ENCODE data around the gene LRRC59.
"Not testable (repeated sequence)": the region's sequence is repeated elsewhere in the genome, so short reads cannot be mapped to it uniquely, and the experiment has no call there.

The LRRC59 gene

DNA sequence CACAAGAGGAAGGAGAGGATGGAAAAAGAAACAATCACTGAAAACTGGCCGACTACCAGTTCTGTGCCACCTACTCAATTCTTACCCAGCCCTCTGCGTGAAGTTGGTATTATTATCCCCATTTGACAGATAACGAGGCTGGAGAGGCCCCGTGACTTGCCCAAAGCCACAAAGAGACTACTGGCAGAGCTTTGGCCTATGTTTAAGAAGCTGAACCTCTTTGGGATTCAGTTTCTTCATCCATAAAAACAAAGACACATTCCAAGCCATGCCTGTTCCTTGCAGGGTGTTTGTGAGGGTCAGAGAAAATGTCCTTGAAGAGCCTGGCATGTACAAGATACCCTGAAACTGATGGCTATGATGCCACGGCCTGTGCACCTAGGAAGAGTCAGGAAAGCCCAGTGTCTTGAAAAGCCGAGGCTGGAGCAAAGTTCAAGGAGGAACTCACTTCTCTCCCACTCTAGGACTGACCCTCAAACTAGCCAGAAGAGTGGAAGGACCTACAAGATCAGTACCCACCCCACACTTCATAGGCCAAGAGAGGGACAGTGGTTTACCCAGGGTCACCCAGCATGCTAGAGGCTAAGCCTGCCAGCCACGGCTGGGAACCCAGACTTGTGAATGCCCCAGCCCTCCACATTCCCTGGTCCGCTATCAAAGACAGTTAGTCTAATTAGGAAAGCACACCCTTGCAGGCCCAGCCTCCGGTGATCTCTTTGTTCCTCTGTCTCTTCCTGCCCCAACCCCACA, 27.1 kb upstream of the LRRC59 start:
- no peak for DNase-seq

DNA sequence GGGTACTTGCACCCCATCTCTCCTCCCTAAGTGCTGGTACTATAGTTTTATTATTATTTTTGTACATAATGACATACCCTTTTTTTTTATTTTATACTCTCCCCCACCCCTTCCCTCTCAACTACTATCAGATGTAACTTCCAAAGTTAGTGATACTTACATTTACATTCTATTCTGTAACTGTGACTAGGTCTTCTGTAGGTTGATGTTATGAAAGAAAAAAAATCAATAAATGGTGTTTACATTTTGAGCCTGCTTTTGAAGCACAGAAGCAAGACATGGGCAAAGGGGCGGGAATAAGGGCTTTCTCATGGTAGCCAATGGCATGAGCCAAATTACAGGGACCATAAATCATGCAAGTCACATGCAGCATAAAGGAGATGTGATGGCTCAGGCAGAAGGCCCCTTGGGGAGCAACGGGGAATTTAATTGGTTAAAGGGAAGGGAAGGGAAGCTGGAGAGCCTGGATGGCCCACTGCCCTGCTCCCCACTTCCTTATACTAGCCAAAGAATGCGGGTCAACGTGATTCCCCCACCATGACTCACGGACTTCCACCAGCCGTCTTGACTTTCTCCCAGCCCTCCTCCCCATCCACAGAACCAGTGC, 26.3 kb upstream of the LRRC59 start:
- DNase-seq: no peak

DNA sequence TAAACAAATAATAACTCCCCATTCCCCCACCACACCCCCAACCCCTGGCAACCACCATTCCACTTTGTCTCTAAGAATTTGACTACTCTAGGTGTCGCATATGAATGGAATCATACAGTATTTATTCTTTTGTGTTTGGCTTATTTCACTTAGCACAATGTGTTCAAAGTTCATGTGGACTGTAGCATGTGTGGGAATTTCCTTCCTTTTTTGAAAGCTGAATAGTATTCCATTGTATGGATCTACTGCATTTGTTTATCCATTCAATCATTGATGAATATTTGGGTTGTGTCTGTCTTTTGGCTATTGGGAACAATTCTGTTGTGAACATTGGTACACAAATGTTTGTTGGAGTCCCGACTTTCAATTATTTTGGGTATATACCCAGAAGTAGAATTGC, 25.4 kb upstream of the LRRC59 start:
- DNase-seq: no peak

DNA sequence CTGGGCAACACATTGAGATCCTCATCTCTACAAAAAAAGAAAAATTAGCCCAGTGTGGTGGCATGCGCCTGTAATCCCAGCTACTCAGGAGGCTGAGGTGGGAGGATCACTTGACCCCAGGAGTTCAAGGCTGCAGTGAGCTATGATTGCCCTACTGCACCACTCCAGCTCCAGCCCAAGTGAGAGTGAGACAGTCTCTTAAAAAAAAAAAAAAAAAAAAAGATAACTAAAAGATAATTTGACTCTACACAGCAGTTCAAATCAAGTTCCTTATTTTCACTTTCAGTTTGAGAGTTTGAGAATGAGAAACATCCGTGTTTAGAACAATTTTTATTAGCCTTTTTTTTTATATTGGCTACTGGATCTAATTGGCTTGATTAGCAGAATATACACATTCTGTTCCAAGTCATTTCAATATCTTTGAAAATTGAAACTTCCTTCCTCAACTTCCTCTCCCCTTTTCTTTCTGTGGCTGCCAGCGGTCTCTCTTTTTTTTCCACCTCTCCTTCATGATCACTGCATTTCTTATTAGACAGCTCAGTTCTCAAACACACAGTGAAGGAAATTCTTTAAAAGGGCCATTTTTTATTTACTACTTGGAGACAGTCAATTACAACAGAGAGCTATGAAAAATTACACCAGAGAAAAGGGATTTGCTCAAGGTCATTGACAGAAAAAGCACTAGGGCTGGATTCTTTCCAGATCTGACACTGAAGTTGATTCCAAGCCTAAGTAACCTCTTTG, 24.2 kb upstream of the LRRC59 start:
- no peak for DNase-seq

DNA sequence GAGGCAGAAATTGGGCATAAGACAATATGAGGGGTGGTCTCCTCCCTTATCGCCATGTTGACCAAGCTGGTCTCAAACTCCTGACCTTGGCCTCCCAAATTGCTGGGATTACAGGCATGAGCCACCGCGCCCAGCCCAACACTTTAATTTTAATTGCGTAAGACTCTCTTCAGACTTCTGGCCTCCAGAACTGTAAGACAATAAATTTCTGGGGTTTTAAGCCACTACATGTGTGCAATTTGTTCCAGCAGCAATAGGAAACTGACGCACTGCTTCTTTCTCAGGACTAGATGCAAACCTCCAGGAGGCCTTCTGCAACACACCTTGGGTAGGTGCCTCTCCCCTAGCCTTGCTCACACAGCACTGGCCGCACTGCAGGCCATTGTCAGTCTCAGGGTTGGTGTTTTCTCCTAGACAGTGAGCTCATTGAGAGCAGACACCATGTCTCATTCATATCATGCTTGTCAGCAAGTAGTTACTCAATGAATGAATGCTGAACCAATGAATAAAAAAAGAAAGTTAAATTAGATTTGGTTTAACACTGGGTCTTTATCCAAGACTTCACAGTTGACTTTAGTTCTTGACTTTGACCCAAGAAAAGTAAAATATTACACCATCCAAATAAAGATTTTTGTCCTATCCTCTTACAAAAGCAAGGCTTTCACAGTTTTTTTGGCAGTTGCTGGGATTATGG, 23.2 kb upstream of the LRRC59 start:
- no peak for DNase-seq

DNA sequence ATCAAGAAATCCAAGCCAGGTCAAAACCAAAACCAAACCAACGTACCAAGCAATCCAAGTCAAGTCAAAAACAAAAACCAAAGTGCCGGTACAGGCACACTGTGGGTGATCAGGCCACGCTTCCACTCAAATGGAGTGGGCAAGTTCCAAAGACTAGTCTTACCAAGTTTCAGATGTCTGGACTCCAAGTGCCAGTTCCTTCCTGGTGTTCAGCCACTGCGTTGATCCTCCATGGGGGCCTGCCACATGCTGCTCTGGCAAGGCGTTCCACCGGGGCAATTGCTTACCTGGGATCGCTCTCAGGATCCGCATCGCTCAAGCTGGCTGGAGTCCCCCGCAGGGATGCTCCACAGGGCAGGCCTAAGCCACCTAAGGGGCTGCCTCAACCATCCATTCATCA, 22.3 kb upstream of the LRRC59 start:
- not testable (repeated sequence) for DNase-seq

DNA sequence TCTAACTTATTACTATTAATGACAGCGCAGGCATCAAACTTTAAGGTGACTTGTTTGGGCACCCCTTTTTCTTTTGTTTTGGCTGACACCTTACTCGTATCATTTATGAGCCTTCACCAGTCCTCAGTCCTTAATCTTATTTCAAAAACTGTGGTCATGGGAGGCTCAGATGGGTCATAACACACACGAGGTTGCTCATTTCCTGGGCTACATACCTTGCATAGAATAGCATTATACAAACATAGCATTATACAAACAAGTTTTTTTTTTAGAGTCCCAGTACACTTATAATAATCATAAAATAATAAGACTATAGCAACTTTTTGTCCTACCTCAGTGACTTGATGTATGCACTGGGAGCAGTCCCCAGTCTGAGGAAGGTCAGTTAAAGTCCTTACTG, 17.5 kb upstream of the LRRC59 start:
- no peak for DNase-seq

DNA sequence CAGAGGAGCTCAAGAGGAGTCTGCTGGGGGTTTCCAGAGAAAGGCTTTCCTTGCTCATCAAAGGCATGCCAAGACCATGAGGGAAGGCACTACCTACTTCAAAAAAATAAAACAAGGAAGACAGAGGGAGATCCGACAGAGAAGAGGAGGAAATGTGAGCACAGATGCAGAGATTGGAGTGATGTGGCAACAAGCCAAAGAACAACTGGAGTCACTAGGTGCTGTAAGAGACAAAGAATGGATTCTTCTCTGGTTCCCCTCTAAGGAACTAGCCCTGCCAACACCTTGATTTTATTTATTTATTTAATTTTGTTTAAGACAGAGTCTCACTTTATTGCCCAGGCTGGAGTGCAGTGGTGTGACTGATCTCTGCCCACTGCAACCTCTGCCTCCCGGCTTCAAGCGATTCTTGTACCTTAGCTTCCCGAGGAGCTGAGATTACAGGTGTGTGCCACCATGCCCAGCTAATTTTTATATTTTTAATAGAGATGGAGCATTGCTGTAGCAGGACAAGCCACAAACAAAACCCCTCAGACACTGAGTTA, 14.9 kb upstream of the LRRC59 start:
- DNase-seq: no peak

DNA sequence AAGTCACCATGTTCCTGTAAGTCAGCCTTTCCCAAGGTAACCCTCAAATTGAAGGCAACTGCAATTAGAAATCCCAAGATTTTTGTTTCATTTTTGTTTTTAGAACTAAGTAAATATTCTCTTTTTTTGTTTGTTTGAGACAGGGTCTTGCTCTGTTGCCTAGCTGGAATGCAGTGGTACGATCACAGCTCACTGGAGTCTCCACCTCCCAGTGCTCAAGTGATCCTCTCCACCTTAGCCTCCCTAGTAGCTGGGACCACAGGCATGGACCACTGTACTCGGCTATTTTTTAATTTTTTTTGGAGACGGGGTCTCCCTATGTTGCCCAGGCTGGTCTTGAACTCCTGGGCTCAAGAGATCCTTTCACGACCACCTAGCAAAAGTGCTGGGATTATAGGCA, 10.6 kb upstream of the LRRC59 start:
- no peak for DNase-seq

DNA sequence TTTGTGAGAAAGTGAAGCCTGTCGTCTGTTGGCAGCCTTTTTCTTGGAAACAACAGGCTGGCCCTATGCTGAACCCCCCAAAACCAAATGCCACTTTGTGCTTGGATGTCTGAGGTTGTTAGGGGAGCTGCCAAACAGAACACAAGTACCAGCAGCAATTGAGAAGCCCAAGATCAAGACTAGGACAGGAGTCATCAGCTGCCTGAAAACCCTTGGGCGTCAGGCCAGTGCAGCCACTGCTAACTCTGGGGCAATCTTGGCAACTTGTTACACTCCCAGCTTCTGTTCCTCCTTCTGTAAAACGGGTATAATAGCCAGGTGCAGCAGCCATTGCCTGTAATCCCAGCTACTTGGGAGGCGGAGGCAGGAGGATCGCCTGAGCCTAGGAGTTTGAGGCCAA, 9.3 kb upstream of the LRRC59 start:
- no peak for DNase-seq

DNA sequence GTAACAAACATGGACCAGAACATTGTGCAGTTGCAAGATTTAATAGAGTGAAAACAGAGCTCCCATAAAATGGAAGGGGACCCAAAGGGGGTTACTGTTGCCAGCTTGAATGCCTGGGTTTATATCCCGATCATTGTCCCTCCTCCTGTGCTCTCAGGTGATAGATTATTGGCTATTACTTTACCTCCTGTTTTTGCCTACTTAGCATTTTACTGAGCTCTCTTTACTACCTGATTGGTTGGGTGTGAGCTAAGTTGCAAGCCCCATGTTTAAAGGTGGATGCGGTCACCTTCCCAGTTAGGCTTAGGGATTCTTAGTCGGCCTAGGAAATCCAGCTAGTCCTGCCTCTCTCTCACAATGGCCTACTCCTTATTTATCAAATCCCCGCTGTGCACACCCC, 8.0 kb upstream of the LRRC59 start:
- DNase-seq: not testable (repeated sequence)

DNA sequence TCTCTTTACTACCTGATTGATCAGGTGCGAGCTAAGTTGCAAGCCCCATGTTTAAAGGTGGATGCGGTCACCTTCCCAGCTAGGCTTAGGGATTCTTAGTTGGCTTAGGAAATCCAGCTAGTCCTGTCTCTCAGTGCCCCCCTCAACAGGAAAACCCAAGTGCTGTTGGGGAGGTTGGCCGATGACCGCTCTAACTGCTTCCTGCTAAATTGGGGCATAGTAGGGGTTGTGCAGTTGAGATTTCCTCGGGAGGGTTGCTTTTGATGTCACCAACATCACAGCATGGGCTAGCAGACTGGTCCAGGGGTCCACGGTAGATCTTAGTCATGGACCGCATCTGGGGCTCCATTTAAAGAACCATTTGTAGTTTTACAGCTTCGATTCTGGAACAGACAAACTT, 2.3 kb upstream of the LRRC59 start:
- not testable (repeated sequence) for DNase-seq

DNA sequence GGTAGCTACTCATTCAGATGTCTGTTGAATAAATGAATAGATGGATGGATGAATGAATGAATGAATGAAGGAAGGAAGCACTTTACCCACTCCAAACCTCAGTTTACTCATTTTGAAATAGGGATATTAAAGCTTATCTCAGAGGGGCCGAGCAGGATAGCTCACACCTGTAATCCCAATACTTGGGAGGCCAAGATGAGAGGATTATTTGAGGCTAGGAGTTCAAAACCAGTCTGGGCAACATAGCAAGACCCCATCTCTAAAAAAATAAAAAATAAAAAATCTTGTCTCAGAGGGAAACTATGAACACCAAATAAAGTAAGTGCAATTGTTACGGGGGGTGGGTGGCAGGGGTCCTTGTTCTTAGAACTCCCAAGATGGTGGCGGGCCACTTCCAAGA, 1.3 kb upstream of the LRRC59 start:
- DNase-seq: not testable (repeated sequence)

DNA sequence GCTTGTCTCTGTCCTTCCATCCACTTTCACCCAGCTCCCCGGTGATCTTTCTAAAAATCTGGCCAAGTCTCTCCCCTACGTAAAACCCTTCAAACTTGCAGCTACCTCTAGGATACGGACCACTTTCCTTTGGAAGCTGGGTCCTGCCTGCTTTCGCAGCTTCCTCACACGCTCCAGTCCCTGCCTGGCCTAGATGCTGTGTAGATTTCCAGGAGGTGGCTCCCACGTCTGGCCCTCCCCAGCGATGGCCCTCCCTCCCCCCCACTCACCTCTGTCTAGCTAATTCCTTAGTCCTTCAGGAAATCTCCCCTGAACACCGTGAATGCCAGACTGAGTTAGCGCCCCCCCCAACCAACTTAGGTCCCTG, 579 bp upstream of the LRRC59 start:
- no peak for DNase-seq

DNA sequence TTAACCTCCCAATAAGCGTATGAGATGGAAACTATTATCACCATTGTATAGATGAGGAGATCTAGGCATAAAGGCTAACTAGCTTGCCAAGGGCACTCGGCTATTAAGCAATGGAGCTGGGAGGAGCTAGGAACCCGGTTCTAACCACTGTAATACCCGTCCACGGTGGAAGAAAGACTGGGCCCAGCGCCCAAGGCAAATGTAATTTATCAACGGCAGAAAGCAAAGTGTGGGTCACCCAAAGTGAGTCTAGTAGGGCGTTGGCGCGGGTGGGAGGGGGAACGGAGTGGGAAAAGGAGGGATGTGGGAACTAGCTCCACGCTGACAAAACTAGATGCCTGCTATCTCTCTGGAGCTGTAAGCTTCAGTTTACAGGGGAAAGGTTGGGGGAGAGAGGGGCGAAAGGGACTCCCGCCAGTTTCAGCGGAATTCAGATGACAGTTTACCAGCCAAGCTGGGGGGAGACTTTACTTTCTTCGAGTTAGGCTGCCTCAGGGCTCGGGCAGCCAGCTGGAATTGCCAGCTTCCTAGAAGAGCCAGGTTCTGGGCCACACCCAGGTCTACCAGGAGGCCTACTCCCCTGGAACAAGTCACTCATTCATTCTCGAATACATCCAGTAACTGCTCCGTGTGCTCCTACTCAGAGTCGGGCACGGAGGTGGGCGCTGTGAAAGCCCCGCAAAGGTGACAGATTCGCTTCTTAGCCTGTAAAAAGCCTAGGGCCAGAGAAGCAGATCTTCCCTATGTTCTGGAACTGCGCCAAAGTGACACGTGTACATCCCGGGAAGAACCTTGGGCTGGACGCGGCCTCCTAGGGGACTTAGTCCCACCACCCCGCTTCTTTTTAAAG, 837 bp downstream of the LRRC59 start:
- DNase-seq: no peak

DNA sequence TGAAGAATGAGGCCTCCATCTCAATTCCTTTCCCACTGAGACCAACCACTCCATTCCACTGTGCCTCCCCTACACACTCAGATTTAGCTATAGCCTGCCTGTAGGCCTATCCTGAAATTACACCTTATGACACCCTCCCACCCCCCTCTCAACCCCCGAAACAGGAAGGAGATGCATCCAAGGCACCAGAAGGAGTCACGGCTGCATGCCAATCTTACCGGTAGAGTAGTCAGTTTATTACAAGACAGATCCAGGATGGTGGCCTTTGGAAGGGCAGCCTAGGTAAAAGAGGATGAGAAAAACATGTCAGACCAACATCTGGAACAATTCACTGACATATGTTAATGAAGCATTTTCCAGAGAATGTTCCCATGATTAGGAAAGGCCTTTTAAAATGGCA, 2.6 kb downstream of the LRRC59 start:
- no peak for DNase-seq

DNA sequence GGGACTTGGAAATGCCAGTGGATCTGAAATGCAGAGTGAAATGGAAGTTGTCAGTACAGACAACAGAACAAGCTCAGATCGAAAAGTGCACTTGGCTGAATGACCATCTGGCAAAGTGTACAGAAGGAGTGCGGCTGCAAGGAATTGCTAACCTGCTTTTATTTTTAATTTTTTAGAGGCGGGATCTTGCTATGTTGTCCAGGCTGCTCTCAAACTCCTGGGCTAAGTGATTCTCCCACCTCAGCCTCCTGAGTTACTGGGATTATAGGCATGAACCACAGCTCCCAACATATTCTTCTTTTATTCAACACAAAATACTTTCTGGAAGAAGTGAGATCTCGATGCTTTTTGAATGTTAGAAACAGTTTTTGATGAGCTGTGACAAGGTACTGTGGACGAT, 3.6 kb downstream of the LRRC59 start:
- DNase-seq: no peak

DNA sequence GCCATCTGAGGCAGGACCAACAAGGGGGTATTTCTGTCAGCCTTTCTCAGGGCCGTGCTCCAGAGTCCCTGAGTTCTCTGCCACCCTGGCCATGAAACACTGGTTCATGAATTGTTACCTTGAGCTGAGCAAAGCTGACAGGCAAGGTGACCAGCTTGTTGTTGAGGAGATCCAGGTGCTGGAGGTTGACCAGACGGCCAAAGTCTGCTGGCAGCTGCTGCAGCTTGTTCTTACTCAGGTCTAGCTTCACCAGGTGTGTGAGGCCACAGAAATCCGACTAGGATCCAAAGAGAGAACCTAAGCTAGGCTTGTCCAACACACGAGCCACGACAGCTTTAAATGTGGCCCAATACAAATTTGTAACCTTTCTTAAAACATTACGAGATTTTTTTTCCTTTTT, 4.7 kb downstream of the LRRC59 start:
- DNase-seq: no peak

DNA sequence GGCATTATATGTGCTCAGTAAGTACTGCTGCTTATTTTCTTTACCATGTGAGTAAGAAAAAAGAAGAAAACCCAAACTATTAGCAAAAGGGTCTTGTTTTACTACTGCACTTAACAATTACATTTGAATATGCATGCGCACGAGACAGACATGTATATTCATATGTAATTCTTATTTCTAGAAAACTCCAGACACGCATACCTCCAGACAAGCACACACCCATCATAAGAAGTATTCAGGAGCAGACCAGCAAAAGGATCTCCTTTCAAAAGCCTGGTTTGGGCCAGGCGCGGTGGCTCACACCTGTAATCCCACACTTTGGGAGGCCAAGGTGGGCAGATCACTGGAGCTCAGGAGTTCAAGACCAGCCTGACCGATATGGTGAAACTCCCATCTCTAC, 7.8 kb downstream of the LRRC59 start:
- no peak for DNase-seq

DNA sequence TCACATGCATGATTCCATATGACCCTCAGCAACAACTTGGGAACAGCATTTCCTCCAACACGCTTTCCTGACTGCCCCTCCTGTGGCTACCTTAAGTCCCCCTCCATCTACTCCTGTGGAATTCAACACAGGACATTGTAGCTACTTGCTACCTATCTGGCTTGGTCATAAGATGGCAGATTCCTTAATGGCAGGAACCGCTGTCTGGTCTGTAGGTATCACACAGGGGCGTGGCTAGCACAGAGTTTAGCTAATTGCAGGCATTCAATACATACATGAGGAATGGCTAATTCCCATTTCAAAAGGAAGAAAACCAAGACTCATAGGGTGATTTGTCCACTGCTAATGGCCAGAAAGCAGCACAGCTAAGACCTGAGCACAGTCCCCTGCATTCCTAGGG, 8.6 kb downstream of the LRRC59 start:
- no peak for DNase-seq

DNA sequence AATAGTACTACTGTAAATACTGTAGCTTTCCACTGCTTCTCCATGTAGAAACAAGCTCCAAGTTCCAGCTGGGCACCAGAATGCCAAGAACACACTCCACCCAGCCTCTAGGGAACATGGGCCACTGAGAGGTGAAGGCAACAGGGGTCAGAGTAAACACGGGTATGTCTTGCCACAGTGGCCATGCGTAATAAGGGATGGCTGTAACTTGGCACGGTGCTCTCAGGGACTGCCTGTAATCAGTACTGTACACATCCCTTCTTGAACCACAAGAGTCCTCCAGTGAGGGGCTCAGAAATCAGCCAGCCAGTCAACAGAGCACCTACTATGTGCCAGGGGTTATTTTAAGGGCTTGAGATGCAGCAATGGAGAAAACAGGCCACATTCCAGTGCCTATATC, 10.8 kb downstream of the LRRC59 start:
- no peak for DNase-seq

DNA sequence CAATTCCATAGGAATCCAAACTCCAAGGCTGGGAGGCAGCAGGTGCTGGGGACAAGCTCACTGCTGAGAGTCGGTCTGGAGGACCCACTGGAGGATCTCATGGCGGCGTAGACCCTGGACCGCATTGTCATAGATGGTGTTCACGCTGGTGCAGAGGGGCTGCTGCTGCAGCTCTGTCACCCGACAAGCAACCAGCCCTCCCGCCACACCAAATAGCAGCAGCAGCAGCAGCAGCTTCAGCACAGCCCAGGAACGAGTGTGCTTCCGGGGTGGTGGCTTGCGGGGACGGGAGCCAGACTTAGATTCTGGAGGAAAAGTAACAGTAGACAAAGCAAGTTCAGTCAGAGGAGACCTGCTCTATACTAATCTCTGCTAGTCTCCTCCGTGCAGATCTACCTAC, 14.4 kb downstream of the LRRC59 start:
- DNase-seq: no peak

DNA sequence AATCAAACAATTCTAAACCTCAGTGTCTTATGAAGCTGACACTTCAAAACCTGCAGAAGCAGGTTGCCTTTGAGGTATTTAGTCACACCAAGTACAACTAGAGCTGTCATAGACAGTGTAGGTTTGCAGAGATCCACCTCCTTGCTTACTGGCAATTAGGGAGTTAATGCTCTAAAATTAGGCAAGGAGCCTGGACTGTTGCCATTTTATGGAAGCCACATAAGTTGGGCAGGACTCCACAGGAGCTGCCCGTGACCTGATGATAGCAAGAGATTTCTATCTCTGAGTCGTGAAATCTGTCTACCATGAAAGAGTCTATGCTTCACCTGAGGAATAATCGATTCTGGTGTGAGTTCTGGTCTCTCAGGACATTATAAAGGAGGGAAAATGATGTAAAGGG, 15.4 kb downstream of the LRRC59 start:
- no peak for DNase-seq

Measured in NCI-H1092 treated with DMSO at 0.1 percent for 48 hours (cell line).